Activated T-cell treated with anti-CD3 and anti-CD28 coated beads for 48 hours (primary cell): Measurements from ENCODE around the gene JAZF1.
A peak's percentile ranks its signal among the peaks of the same experiment; 100 is the strongest.
"Not testable (repeated sequence)": the region's sequence is repeated elsewhere in the genome, so short reads cannot be mapped to it uniquely, and the experiment has no call there.

Source experiments
- DNase-seq: peaks from one replicate; pipeline ENCODE4 v3.0.0-alpha.2; 2020; ENCODE audit warnings: low read depth

JAZF1 gene

DNA sequence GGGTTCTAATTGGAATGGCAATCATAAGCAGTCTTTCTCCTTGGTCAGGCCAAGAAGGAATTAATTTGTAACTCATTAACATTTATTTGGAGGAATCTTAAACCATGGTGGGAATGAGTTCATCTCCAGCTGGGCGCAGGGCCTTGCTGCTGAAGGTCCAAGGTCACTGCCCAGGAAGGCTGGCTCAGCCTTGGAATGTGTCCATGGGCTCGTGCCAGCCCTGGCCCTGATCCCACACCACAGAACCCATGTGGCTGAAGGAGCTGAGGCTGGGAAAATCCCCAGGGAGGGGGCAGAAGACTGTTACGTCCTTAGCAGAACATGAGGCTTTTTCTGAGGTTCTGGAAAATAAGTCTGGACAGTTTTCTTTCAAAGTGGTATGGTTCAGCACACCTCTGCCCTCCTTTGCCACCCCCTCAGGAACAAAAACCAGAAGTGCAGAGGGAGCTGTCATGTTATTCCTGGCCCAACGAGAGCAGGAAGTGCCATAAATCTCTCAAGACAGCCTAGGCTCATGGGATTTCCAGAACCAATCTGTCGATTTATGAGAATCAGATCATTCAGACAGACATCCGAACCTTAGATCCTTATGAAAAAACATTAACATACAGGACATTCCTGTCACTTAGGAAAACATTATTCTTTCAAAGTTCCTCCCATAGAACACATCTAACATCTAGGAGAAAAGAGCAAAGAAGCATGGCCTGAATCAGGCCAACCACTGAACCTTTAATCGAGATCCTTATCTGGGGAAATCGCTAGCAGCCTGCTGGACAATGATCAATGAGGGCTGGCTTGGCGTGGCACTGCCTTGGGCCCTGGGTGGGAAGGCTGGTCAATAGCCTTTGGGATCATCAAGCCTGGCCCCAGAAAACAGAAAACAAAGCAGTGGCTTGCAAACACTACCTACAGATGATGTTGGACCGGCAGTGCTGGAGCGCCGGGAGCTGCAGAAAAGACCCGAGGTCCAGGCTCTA is 306.3 kb downstream of the JAZF1 start:
- DNase-seq = no peak

DNA sequence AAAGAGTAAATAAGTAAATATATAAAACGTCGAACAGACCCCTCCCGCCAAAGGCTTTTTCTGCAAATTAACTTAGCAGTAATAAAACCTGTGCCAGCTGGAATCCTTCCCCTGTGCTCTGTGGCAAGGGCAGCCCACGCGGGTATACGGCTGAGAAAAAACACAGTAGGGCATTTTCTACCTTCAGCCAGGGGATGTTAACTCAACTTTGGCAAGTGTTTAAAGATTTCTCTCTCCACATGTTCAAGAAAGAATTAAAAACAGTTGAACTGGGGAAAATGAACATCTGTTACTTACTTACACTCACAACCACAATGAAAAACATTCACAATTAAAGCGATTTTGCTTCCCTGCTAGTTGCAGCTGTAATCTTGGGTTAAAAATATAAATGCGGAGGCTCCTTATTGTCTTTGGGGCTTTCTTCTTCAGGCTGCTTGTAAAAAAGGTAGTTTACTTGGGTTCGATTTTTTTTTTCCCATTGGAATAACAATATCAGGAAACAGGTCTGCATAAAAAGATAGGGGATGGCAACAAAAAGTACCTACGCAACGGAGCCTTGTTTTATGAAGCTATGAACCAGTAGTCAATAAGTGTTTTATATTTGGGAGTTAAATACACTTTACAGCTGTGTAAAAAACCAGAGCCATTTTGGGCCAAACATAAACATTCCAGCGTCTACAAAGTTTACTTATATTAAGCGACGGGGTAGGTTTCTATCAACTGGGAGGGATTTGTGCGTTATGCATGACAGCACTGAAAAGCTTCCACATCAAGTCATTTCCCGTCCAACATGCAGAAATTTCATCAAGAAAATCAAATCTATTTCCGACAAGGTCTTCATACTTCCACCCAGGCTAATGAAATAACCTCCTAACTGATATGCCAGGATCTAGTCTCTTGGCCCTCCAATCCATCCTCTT is 308.0 kb downstream of the JAZF1 start:
- no peak for DNase-seq

DNA sequence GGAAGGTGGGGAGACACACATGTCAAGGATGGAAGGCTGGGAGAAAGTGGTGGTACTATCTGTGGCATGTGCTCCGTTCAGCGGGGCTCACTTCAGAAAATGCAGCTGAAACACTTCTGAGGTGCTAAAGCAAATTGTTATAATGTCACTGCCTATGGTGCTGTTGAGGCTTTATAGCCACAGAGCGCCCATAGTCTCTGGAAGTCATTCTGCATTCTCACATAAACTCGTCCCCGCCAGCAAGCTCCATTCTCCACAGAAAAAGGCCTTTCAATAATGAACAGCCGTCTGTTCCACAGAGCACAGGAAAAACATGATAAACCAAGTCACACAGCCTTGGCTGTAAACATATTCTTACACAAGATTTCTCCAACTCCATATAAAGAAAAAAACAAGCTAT is 308.7 kb downstream of the JAZF1 start:
- DNase-seq = no peak

DNA sequence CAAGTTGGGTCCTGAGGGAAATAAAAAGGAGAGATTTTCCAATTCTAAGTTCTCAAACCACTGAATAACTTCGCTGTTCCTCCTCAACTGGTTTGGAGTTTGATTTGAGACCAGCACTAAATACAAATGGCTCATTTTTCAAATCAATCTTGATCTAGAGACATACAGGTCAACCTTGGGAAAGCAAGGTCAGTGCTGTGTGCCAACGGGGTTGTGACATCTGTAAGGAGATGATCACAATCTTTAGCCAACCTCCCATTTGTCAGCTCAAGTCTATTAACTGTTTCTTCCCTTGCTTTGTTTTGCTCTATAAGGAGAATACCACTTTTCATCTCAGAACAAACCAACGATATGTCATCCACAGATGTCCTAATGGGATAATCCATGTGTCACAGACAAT is 309.5 kb downstream of the JAZF1 start:
- no peak for DNase-seq

DNA sequence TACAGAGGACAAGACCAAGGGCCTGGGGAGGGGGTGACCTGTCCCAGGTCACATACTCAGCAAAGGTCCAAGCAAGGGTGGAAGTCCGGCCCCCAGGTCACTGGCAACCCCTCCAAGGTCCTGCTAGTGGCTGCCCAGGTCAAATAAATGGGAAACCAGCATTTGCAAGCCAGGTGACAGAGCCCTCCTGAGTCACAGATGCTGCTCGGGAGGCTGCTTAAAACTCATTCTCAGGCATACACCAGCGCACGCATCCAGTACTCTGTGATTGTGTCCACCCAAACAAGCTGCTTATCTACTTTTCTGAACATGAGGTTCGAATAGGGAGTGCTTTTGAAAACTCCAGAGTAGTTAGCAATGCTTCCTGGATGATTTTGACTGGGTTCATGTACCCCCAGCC is 310.0 kb downstream of the JAZF1 start:
- no peak for DNase-seq

DNA sequence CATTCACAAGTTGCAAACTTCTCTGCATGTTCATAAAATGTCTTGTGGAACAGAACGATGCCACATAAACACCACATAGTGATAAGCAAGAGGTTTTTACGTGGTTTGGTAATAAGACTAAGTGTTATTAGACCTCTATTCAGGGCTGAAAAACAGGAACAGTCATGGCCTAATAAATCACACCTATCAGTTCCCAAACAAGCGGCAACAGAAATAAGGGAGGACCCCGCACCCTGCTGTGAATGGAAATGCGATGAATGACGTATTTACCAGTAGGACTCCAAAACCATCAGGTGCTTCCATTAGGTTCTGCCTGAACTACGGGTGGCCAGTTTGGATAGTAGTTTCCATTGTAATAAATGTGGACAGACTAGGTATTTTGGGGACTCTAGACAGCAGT is 311.5 kb downstream of the JAZF1 start:
- DNase-seq = no peak

DNA sequence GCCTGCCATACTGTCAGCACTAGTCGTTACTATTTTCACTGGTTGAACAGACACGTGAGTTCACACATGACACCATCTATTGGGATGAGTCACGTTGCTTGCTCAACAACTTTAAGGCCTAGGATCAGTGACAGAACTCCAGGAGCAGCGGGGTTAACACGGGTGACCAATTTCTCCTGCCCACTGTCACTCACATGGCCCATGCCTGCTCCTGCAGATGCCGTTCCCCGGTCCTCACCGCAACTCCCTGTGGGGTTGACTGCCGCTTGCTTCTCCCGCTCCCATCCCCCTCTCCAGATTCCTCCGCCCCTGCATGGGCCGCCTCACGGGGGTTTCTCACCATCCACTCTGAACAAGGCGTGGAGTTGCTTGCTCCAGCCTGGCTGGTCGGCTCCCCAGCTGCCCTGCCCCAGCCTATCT is 312.5 kb downstream of the JAZF1 start:
- DNase-seq = no peak

DNA sequence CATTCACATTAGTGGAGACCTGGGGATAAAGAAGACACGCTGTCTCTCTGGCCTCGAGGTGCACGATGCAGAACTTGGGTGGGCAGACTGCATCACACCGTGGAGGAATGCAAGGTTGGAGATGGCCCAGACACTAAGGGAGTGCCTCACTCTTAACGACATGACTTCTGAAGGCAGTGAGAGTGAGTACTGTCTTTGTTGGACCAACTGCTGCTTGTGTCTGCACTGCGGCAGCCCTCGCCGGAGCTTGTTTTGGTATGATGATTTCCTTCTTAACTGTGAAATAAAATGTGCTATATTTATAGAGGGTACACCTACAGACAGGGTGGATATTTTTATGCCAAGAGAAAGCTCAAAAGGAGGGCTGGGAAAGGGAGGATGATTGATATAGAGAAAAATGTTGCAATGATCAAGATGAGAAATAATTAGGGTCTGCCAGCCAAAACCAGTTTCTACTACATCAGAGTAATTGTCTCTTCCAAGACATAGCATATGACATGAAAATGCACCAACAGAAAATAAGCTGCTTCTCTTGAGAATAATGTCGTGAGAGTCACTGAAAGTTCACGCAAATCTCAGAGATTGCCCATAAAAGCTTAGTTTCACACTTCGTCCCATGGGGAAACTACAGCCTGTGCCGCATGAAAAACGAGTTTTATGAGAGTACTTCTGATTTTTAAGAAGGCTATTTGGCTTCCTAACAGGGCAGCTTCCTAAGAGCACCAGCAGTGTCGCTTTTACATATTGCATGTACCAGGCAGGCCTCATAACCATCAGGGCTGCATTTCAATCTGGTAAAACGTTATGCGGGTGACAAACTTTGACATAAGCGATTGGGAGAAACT is 313.5 kb downstream of the JAZF1 start:
- DNase-seq = no peak

DNA sequence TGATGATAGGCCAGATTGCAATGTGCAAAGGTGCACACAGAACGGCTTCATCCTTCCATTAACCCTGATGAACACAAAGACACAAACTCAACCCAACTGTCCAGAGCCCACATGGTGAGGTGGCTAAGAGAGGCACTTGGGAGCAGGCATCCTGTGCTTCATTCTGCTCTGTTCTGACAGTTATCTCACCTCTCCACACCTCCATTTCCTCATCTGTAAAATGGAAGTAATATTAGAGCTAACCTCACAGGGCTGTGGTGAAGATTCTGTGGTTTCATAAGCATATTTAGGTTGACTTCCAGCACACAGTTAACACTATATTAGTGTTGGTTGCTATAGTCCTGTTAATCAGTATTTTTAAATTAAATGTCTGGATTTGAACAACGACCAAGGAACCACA is 314.3 kb downstream of the JAZF1 start:
- DNase-seq = no peak

DNA sequence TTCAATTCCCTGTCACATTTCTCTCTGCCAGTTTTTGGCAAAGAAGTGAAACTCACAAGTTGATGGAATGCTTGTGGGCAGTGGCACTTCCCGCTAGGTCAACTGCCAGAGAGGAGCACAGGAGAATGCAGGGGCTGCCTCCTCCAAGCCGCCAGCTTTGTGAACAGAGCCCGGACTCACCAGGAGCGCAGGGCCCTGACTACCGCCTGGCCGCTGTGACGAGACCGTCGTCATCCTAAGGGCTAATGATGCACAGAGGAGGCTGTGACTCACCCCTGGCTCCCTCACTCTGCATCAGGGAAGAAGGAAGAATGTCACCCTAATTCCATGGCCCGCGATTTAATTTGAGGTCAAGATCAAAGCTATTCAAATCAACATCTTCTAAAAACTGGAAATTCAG is 316.7 kb downstream of the JAZF1 start:
- DNase-seq = no peak

DNA sequence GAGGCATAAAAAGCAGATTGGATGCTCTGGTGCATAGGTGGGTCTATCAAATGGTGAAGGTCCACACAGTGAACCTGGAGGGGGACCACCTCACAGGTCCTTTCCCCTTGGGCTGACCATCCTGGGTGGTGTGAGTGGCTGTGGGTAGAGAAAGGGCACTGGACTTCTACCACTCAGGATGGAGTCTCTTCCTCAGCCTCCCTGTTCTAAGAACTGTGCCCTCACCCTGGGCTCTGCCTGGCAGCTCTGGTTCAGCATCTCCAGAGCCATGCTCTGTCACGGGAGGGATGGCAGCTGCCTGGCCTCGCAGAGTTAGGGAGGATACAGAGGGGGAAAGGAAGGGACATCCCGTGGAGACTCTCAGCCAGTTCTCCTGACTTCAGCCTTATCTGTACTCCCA is 318.8 kb downstream of the JAZF1 start:
- DNase-seq = no peak

DNA sequence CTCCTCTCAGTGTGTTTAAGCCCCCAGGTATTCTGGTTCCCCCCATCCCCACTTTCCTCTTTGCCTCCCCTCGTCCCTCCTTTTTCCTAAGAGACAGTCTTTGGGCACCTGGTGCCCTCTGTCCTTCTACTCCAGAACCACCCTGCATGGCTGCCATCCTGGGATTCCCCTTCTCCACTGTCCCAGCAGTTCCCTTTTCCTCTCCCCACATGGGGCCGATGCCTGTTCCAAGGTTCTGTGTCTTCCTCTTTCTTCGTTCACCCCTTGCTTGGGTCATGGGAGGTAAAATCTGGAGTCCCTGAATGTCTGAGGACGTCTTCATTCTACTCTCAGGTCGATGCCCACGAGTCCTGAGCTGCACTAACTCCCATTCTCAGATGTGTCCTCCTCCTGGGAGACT is 319.8 kb downstream of the JAZF1 start:
- DNase-seq = no peak

DNA sequence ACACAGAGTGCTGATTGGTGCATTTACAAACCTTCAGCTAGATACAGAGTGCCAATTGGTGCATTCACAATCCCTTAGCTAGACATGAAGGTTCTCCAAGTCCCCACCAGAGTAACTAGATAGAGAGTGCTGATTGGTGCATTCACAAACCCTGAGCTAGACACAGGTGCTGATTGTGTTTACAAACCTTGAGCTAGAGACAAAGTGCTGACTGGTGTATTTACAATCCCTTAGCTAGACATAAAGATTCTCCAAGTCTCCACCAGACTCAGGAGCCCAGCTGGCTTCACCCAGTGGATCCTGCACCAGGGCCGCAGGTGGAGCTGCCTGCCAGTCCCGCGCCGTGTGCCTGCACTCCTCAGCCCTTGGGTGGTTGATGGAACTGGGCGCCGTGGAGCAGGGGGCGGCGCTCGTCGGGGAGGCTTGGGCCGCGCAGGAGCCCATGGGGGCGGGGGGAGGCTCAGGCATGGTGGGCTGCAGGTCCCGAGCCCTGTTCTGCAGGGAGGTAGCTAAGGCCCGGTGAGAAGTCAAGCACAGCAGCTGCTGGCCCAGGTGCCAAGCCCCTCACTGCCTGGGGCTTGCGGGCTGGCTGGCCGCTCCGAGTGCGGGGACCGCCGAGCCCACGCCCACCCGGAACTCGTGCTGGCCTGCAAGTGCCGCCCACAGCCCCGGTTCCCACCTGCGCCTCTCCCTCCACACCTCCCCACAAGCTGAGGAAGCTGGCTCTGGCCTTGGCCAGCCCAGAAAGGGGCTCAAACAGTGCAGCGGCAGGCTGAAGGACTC is 323.7 kb downstream of the JAZF1 start:
- DNase-seq = not testable (repeated sequence)

DNA sequence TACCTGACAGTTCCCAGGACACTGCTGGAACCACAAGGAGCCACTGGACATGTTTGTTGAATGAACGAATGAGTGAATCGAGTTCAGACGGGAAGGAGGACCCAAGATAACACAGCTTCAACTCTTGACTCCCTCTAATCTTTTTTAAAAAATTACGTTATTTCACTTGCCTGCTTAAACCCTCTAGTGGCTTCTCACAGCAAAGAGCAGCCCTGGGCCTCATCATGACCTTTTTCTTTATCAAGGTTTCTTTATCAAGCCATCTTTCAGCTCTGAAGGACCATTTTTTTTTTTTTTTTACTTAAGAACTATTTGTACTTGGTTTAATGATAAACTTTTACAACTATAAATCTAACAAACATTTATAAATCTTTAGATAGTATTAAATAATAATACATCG is 330.1 kb downstream of the JAZF1 start:
- DNase-seq = no peak

DNA sequence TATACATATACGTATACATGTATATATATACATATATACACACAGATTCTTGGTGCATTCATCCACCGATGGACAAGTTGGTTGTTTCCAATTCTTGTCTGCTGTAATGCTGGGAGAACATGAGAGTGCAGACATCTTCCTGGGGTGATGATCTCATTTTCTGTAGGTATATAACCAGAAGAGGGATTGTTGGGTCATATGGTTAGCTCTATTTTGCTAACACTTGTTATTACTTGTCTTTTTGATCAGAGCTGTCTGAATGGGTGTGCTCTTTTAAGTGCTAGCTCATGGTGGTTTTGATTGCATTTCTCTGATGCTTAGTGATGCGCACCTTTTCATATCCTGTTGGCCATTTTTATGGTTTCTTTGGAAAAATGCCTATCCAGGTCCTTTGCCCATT is 334.2 kb downstream of the JAZF1 start:
- DNase-seq = no peak

DNA sequence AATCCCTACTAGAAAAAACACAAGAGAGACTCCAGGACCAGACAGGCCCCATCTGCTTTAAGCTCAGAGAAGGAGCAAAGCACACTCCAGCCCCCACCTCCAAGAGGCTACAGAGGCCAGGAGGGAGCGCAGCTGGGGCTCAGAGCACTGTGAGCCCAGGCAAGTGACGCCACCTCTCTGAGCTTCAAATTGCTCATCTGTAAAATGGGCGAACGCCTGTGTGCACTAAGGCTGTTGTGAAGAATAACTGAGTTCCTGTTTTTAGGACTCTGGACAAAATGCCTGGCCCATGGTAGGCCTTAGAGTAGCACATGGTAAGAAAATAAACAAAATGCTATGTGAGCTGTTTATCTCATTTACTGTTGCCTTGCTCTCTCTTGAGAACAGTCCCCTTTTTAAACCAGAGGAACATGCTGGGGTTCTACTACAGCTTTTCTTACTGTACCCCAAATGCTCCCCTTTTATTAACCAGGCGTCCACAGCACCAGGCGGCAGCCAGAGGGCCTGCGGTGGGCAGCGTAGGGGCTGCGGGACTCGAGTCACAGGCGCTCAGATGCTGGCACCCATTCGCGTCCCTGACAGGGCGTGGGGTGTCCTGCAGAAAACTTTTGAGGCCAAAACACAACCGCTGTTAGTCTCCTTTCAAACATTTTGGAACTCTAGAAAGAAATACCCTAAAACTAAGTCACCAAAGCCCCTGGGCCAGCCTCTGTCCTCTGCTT is 336.9 kb downstream of the JAZF1 start:
- DNase-seq = no peak

DNA sequence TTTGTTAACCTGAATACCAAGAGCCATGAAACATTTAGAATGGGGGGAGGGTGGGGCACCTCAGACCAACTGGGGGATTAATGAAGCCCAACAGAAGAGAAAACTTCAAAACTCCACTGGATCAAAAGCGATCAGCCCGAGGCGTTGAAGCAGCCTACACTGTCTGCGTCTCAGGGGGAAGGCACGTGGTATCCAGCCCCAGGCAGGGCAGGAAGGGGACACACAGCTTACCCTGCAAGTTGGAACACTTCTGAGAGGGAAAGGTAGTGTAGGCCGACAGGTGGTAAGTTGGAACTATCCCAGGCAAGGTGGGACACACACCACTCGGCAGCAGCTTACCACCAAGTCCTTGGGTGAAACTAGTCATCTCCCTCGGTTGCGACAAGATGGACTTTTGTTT is 337.7 kb downstream of the JAZF1 start:
- DNase-seq = no peak

DNA sequence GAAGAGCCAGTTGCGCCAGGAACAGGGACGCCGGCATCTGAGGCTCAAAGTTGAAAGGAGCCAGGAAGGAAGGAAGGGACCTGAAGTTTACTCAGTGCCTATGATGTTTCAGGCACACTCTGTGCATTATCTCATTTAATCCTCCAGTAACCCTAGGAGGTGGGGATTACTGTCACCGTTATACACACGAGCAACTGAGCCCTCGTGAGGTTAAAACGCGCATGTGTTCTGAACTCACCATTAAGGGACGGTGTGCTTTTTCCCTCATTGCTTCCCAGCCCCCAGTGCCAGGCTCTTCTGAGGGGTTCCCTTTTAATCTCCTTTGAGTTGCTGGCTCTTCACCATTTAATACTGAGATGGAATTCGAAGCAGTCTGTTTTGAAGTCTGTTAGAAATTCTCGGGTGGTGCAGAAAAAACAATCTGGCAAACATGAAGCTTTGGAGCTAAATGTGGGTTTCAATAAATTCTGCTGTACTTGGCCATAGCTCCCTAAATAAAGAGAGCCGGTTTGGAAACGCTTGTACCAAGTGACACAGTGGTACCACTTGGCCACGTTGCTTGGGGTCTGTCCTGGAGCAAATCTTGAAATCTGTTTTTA is 338.4 kb downstream of the JAZF1 start:
- no peak for DNase-seq

DNA sequence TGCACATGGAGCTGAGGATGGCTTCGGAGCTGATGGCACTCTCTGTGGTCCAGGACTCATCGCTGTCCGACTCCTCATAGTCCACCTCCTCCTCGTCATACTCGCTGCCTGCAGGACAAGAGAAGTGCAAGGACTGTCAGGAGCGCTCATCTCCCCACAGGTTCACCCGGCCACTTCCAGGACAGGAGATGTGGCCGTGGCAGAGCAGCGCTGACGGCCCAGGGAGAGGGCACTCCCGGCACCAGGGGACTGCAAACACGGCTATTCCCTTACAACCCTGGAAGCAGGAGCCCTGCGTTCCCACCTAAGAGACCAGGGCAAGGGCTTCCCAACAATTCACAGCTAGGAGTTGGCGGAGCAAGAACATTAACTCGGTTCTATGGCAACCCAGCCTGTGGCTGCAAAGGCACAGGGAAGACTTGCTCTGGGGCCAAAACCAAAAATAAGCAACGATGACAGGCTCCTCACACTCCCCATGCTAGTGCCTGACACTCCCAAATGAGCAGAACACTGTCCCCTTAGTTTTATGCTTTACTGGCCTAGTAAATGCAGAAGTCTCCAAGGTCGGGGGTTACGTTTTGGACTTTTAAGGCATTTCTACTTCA is 339.7 kb downstream of the JAZF1 start:
- no peak for DNase-seq

DNA sequence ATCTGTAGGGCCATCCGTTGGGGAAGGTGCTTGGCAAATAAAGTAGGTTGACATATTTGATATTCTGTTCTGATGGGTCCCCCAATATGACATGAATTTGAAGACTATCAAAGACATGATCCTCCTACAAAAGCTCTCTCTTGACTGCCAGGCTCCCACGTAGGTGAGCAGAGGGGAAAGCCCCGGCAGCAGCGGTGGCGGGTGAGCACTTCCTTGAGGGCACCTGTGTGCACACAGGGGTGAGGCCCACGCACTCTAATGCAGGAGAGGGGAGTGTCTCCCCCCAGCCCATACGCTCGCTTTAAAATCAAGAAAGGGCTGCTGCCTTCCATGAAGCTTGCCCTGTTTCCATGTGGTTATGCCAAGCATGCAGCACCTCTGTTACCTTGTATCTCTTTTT is 340.3 kb downstream of the JAZF1 start:
- peak; percentile 6 for DNase-seq
